GM19023 (cell line): ENCODE results near the gene OSBPL1A.

Source experiments
- ATAC-seq: cut with Tn5 transposase; IDR thresholded peaks from one replicate; pipeline ENCODE4 v1.9.1; 2021; ENCODE audit warnings: mild to moderate bottlenecking, moderate library complexity; ENCODE audit not compliant: unreplicated experiment

OSBPL1A gene

DNA sequence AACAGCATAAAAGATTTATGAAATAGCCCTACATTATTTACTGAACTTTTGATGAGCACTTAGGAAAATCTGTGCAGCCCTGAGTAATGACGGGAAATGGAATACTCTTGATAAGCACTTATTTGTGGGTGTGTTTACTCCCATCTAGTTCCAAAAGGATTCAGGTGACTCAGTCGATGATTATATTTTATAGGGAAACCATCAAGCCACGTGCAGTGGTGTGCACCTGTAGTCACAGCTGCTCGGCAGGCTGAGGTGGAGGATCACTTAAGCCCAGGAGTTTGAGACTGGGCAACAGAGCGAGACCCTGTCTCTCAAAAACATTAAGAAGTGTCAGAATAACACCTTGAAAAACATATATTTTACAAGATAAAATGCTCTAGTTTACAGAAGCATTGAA lies 166.9 kb downstream of the OSBPL1A start:
- ATAC-seq, result no peak

DNA sequence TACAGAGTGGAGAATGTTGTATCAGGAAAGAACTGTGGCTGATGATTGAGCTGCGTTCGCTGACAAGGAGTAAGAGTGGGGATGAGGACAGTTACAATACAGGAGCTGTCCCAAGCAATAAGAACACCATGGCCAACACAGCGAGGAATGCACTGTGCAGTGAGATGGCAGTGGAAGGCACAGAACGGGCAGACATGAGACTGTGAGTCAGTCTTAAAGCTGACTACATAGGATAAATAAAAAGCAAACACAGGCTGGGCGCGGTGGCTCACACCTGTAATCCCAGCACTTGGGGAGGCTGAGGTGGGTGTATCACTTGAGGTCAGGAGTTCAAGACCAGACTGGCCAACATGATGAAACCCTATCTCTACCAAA lies 169.0 kb downstream of the OSBPL1A start:
- no peak for ATAC-seq

DNA sequence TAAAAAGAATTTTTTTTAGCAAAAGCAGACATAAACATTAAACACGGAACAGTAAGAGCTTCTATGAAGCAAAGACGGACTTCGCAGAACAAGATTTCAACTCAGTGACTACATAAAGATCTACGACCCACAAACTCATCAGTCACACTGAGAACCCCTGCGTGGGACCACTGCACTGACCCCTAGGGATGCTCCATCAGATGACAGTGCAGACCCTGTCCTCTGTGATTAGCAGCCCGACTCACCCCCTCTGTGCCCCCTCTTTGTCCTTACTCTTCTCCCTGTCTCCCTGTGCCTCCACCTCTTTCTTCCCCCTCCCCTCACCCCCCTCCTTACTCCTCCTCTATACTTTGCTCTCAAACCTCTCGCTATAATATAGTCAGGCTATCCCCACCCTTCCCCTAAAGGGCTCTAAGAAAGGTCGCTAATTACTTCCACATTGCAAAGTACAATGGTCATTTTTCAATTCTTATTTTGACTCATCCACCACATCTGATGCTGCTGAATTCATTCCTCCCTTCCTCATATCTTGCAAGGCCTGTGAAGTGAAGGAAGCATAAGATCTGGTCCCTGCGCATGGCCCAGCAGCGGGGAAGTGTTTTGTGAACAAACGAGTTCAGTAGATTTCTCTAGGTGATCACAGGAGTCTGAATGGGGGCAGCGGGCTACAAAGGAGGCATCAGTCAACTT lies 169.5 kb downstream of the OSBPL1A start:
- ATAC-seq, result no peak

DNA sequence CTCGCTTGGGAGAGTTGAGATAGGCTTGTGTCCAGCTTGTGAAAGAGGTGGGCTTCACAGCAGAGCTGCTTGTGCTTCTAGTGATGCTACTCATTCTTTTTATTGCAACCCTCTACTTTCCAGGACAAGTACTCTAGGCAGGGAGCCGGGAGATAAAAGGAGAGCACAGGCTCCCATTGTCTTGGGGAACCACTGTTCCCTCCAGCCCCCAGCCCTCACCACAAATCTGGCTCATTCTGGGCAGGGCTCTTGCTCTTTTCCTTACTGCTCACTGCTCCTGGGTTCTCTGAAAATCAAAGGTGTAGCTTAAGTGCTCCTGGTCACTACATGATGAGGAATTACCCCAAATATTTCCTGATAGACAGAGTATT lies 177.3 kb downstream of the OSBPL1A start:
- ATAC-seq, result no peak

DNA sequence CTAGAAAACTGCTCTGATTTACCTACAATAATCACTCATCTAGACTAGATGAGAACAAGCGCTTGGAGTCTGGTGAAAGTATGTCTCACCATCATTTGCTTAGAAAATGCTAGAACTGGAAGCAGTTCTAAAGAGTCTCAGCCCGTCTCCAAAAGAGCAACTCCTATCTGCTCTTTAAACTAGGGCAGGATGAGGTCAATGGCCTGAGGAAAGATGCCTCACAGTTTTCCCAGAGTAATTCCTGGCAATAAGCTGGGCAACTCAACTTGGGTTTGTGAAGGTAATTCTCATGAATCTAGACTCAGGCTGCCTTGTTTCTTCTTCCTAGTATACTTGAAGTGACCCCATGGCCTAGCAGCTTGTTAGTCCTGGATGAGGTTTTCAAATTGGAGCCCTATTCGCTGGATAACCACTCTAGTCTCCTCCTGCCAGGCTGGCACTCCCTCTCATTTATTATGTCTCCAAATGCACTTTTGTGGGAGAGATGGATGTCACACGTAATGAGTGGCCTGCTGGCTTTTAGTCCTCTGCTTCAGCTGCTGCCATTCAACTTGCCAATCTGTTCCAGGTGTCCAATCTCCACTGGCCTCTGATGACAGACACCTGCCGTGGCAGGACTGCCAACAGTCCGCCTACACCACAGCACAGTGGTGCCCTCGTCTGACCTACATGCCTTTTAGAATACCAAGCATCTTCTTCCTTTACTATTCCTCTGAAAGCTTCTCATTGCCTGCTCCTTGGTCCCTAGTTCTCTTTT lies 177.9 kb downstream of the OSBPL1A start:
- no peak for ATAC-seq

DNA sequence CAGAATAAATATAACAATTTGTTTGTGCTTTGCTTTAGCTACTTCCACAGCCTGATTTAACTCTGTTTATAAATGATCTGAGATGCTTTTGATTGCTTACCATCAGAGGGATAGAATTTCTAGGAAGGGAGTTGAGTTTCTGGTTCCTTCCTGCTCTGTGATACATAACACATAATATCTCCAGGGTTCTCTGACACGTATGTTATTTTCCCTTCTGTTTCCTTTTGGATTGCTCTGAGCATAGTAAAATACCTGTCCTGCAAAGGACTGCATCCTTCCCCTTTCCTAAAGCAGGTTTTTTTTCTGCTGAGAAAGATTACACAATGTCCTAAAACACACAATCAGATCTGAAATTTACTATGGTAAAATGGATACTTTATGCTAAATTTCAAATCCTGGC lies 182.7 kb downstream of the OSBPL1A start:
- ATAC-seq, result no peak

DNA sequence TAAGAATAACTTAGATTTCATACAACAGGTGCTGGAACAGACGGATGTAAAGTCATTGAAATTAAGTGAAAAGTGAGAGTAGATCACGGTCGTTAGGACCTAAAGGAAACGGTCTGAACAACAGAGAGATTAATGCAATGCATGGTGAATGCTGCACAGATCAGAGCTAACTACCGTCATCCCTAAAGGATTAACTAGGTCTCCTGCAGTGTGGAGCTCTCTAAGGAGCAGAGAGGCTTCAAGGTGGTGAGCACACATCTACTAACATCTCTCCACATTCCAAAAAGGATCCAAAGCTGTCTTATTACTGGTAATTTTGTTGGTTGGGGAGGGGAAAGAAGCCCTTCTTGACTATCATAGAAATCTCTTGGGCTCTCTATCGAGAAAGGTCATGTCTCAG lies 183.5 kb downstream of the OSBPL1A start:
- ATAC-seq, result no peak

DNA sequence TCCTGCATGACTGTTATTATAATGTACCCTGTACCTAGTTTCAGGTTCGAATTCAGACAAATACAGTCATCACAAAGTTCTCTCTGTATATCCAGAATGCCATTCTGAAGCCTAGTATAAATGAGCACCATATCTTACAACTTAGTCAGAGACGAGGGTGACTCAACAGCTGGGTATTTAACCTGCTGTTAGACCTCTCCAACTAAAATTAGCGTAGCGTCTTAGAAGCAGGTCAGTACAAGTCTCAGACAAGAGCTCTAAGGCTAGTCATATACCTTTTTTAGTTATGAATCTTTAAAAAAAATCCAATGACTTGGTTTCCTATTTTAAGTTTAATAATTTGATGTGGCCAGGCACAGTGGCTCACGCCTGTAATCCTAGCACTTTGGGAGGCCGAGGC lies 184.7 kb downstream of the OSBPL1A start:
- no peak for ATAC-seq

DNA sequence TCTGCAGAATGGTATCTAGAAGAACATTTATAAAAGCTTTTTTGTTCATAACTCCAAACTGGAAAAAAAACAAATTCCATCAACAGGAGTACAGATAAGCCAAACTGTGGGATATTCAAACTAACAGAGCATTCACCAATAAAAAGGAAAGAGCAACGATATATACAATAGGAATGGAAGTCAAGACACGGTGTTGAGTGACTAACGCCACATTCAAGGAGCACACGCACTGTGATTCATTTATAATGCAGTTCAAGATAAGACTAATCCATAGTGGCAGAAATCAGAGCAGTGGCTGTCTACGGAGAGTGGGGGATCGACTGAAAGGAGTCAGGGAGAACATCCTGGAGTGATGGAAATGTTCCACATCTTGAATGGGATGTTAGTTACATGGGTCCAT lies 188.1 kb downstream of the OSBPL1A start:
- no peak for ATAC-seq

DNA sequence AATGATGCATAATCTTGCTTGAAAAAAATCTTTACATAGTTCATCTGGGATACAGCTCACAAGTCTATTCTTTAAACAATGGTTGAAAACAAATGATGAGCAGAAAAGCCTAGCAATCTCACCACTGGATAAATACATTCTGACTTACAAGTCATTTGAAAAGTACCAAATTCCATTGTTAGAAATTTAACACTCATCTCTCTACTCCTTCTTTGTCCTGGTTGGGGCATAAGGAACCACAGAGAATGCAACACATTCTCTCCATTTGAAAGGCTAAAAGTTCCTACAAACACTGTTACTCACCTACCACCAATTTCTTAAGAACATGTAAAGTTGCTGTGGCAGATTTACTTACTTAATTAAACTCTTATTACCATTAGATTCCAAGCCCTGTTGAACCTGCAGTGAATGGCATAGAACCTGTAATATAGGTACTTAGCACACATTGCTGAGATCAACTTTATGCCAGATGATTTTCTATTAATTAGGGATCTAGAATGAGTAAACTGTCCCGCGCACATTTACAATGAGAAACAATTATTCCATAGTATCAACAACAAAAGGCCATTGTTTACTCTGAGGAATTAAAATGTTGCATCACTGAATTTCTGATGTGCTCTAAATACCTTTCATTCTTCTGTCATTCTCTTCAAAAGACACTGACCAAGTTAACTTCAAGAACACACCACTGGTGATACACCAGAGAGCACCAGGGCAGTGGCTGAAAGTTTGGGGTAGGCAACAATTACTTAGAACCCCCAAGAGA lies 189.2 kb downstream of the OSBPL1A start:
- ATAC-seq, result no peak

DNA sequence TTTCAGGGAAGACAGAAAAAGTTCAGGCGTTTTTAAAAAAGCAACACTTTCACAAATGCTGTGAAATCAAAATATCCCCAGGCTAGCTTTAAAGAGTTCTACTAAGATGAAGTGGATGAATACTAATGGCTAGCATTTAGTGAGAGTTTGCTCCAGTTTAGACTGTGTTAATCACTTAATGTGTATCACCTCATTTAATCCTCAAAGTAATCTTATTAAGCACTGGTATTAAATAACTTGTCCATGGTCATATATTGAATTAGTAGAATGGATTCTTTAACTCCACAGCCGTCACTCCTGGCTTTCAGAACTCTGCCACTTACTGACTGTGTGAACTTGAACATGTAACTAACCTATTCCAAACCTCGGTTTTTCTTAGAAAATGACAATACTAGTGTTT lies 192.7 kb downstream of the OSBPL1A start:
- no peak for ATAC-seq

DNA sequence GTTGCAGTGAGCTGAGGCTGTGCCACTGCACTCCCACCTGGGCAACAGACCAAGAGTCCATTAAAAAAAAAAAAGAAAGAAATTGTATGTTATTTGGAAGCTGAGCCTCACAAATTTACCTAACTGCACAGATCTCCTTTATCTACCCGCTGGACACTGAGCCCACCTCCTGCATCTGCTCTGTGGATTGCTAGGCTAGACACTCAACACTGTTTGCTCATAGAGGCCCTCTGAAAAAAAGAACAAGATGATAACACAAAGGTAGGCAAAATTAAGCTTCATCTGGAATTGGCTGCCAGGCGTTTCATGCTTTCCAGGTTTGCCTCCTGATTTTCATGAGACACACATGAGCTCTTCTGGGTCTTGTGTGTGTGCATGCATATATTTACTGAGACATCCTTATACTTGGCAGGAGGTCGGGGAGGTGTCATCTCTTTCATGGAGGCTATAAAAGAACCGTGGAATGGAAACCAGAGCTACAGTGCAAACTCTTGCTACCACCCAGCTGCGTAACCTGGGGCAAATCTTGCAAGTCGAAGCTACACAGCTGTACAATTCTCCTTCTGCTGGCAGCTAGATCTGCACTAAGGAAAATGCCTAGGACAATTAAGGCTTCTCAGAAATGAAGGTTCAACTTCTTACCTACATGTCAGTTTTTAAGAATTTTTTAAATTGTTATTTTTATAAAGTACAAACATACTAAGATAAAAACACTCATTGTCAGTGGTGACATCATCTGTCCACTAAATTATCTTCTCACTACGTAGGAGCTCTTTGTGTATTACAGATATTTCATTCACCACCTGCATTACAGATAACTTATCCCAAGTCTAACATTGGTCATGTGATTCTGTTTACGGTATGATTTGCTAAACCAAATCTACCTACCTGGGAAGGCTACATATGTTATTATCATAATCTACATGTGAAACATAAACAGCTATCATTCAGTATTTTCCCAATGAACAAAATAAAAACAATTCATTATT lies 195.6 kb downstream of the OSBPL1A start:
- no peak for ATAC-seq

DNA sequence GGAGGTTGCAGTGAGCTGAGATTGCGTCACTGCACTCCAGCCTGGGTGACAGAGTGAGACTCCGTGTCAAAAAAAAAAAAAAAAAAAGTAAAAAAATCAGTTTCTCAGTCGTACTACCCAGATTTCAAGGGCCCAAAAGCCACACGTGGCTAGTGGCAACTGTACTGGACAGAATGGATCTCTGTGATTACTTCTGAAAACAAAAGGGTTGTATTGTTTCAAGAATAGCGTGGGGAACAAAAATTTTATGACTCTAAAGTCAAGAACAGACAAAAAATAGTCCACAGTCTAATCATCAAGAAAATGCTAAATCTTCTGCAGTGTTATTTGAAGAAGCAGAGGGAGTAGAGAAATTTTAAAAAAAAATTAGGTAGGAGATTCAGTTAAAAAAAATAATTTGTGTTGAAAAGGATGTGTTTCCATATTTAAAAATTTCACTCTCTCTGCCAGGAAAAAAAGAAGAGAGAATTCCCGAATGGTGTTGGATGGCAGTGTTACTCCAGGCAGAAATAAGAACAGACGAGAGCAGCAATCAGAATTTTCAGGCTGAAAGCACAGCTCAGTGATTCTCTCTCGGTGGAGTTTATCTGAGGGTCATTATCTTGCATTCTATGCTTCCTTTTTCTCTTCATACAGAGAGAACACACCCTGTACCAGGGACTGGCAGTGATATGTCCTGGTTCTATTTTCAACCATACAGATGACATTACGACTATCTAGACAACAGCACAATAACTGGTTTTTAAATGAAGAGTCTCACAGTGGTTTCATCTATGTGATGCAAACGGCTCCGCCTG lies 196.9 kb downstream of the OSBPL1A start:
- ATAC-seq, result no peak

DNA sequence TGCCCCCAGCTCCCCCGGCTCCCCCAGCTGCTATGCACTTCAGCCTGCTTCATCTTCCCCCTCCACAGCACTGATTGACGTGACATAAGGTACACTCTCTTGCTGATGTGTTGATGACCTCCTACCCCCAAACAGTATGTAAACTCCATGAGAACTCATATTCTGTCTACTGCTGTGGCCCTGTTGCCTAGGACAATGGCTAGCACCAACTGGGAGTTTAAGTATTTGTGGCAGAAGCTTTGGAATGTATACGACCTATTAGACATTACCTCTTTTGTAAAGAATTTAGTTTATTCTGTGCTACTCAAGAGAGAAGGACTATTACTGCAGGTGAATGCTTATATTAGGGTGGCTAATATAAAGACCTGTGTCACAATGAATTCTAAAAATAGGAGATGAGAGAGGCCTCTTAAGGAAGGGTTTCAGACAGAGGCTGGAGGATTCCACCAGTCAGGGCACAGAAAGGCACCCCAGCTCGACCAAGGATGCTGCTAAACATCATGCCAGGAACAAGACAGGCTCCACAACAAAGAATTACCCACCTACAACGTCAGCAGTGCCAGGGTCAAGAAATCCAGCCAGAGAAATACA lies 198.2 kb downstream of the OSBPL1A start:
- no peak for ATAC-seq

DNA sequence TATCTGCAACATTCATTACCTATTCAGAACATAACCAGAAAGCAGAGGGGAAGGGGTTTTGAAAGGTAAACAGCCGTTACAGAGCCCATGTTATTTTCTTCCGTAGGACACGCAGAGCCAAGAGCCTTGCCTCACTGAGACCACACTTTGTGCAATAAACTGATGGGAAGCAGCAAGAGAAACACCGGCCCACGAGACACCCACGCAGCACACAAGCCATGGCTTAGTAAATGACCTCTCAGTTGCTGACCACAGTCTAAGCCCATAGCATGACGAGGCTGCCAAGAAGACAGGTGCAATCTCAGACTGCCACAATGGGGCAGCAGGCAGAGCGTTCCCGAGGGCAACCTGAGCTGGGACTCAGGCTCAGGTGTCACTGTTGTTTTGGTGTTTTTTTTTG lies 199.2 kb downstream of the OSBPL1A start:
- no peak for ATAC-seq

DNA sequence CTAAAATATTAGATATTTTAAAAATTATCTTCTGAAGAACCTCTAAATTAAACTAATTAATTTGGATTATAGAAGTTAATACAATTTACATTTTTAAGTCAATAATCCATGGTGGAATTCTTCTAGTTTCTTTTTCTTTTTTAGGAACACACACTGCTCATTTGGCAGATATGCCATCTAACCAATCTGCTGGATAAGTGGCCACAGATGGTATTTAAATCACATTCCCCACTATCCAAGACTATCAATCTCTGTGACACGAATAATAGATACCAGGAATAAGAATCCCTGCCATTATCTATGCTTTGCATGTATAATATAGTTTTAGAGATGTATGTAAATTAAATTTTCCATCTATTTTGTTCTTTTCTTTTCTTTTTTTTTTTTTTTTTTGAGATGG lies 200.2 kb downstream of the OSBPL1A start:
- ATAC-seq, result no peak

DNA sequence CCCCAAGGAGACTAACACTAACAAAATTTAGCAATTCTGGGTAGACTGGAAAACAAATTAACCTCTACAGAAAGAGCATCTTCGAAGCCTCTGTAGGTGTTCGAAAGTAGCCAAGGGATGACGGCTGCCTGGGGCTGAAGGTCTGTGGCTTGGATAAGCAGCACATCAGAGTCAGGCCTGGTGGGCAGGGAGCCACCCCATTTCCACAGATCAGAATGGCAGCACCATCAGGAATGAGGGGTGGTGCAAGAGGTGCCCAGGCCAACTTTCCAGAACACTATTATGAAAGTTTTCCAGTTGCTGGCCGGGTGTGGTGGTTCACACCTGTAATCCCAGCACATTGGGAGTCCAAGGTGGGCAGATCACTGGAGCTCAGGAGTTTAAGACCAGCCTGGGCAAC lies 200.9 kb downstream of the OSBPL1A start:
- no peak for ATAC-seq

DNA sequence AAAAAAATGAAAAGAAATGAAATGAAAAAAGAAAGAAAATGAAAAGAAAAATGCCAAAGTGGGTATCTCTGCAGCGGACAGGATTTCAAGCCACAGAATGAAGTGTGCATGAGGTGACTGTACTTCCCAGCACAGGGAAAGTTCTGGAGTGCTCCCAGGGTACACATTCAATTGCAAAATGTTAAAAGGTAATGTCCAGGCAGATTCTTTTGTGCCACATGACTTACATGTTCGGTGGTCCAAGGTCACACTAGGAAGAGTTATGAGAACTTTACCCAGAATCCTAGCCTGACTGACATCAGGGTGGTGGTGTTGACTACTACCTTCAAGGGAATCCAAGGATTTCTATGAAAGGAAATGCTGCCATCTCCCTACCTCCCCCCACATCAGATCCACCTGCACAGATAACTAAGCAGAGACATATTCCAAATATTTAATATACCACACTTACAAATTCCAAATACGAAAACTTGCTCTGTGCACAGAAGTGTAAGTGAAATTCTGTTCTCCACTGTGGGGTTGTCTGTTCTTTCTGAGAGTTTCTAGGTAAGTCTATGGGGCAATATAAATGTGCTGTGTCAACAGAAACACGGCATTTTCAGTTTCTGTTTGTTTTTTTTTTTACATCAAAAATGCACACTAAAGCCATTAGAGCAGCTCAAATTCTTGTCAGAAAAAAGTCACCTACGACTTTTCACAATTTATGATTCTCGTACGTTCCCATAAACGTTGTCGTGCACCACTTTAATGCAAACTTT lies 202.1 kb downstream of the OSBPL1A start:
- ATAC-seq, result no peak

DNA sequence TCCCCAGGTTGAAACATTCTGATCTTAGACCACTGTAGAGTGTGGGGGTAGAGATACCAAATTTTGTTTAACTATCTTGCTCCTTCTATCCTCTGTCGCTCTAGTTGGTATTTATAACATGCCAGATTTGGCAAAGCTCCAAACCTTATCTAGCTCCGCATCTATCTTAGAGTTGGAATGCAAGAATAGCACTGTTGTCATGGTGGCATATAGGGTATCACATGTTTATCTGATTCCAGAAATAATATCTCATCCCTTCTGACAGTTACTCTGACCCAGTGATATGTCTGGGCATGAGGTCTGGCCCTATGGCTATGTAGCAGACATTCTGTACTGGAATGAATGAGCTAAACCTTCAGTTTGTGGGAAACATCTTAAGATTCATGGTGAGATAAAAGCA lies 207.0 kb downstream of the OSBPL1A start:
- no peak for ATAC-seq
